ENCODE data around the gene RAX. TPM values are rescaled to one million over a fixed set of nuclear protein-coding genes. Genes with fewer than 3 reads are reported as not detected.

Gene RAX
- total RNA-seq, 2 donors from 2014 or later: not detected

- no peak for DNase-seq
- Histone ChIP-seq H3K4me1 (no peaks in the 10 kb centered on the region), H3K9me3 (no peaks in the 10 kb centered on the region), H3K27ac (no peak overlapping the region), H3K36me3 (replicated peaks in 1 of 2; ENCODE audit: insufficient read depth in 1 of 2, low read depth in 2 of 2) (no peaks in the 10 kb centered on the region), H3K27me3 (no peaks in the 10 kb centered on the region), H3K4me3 (no peak overlapping the region)
- intact Hi-C loops (cut with DNase I): no loop called here
- no peak for ATAC-seq
- no peak for TF ChIP-seq POLR2A (IDR thresholded peaks at IDR 0.05)
- no peak for TF ChIP-seq CTCF (IDR thresholded peaks at IDR 0.05)
- 33 to 37% methylated on average over 2 of the region's 2 CpGs for WGBS, 2 donors
These were observed 41.4 kb downstream of the RAX start for GRCh38 chr18:59231877-59232276.

GRCh38 chr18:59231114-59231513 is 42.1 kb downstream of the RAX start:
- Histone ChIP-seq H3K9me3 (no peaks in the 10 kb centered on the region), H3K36me3 (replicated peaks in 1 of 2; ENCODE audit: insufficient read depth in 1 of 2, low read depth in 2 of 2) (no peaks in the 10 kb centered on the region), H3K4me1 (no peaks in the 10 kb centered on the region), H3K4me3 (no peak overlapping the region), H3K27ac (no peak overlapping the region), H3K27me3 (no peaks in the 10 kb centered on the region)
- ATAC-seq (no peak), DNase-seq (no peak)
- 70 to 77% methylated on average over 5 of the region's 5 CpGs for WGBS, 2 donors
- no peak for TF ChIP-seq CTCF (IDR thresholded peaks at IDR 0.05)
- intact Hi-C loops (cut with DNase I): no loop called here

- no peak overlapping the region for H3K27ac ChIP-seq
- 72 to 73% methylated on average over 6 of the region's 6 CpGs for WGBS, 2 donors
- no peaks in the 10 kb centered on the region for H3K4me1 ChIP-seq
- no peaks in the 10 kb centered on the region for H3K27me3 ChIP-seq
- H3K9me3 ChIP-seq: no peaks in the 10 kb centered on the region
- no peak for DNase-seq
- intact Hi-C loops (cut with DNase I): no loop called here
- no peak for ATAC-seq
- no peak overlapping the region for H3K4me3 ChIP-seq
- no peaks in the 10 kb centered on the region for H3K36me3 ChIP-seq (replicated peaks in 1 of 2; ENCODE audit: insufficient read depth in 1 of 2, low read depth in 2 of 2)
- TF ChIP-seq POLR2A (IDR thresholded peaks at IDR 0.05) (no peak), CTCF (IDR thresholded peaks at IDR 0.05) (no peak)
These were observed 43.4 kb downstream of the RAX start for GRCh38 chr18:59229701-59230443.

- H3K4me3 ChIP-seq: no peak overlapping the region
- H3K4me1 ChIP-seq: no peaks in the 10 kb centered on the region
- intact Hi-C loops (cut with DNase I): no loop called here
- H3K36me3 ChIP-seq (replicated peaks in 1 of 2; ENCODE audit: insufficient read depth in 1 of 2, low read depth in 2 of 2): no peaks in the 10 kb centered on the region
- no peaks in the 10 kb centered on the region for H3K27me3 ChIP-seq
- ATAC-seq (no peak), DNase-seq (no peak)
- WGBS, 2 donors: 78 to 94% methylated on average over 2 of the region's 2 CpGs
- no peak overlapping the region for H3K27ac ChIP-seq
- no peaks in the 10 kb centered on the region for H3K9me3 ChIP-seq
- TF ChIP-seq POLR2A (IDR thresholded peaks at IDR 0.05) (no peak), CTCF (IDR thresholded peaks at IDR 0.05) (no peak)
These were observed 44.1 kb downstream of the RAX start for GRCh38 chr18:59229191-59229590.

GRCh38 chr18:59228351-59228750 is 44.9 kb downstream of the RAX start:
- H3K9me3 ChIP-seq: no peaks in the 10 kb centered on the region
- DNase-seq (no peak), ATAC-seq (no peak)
- WGBS, 2 donors: 21 to 32% methylated on average over 1 of the region's 1 CpG
- H3K36me3 ChIP-seq (replicated peaks in 1 of 2; ENCODE audit: insufficient read depth in 1 of 2, low read depth in 2 of 2): no peaks in the 10 kb centered on the region
- TF ChIP-seq CTCF (IDR thresholded peaks at IDR 0.05) (no peak), POLR2A (IDR thresholded peaks at IDR 0.05) (no peak)
- no peaks in the 10 kb centered on the region for H3K27me3 ChIP-seq
- no peak overlapping the region for H3K27ac ChIP-seq
- intact Hi-C loops (cut with DNase I): no loop called here
- no peak overlapping the region for H3K4me3 ChIP-seq
- H3K4me1 ChIP-seq: no peaks in the 10 kb centered on the region

Data from body of pancreas (tissue), 4 donors.